ENCODE data around the gene PXDN.

Gene PXDN

DNA sequence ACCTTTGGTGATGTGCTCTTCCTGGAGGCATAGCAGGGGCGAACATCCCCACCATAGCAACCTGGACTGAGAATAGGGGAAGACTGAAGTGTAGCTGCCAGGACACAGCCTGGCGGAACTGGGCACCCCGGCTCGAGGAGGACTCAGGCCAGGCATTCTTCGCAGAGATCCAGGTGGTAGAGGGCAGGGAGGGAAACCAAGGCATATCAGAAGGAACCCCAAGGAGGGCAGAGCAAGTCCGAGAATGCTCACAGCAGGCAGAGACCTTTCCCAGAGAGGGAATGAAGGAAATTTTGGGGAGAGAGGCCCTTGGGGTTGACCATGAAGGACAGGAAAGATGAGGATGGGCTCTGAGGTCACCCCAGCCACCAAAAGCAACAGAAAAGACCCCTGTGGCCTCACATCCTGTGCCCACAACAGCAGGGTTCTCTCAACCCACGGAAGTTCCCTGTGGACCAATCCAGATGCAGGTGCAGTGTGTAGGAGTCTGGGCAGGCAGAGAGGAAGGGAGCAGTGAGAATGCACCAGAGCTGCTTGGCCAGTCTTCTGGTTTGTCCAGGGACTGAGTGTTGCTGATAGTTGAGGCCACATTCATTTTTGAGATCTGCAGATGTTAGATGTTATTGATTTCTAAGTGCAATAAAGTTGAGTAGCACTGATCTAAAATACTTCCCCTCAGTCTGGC lies 136.9 kb downstream of the PXDN start:
- H3K9me3 ChIP-seq (replicated peaks; ENCODE audit: insufficient read depth, low read length) = no peaks in the 10 kb centered on the region
- no peak overlapping the region for H3K27ac ChIP-seq (ENCODE audit: low read length)

DNA sequence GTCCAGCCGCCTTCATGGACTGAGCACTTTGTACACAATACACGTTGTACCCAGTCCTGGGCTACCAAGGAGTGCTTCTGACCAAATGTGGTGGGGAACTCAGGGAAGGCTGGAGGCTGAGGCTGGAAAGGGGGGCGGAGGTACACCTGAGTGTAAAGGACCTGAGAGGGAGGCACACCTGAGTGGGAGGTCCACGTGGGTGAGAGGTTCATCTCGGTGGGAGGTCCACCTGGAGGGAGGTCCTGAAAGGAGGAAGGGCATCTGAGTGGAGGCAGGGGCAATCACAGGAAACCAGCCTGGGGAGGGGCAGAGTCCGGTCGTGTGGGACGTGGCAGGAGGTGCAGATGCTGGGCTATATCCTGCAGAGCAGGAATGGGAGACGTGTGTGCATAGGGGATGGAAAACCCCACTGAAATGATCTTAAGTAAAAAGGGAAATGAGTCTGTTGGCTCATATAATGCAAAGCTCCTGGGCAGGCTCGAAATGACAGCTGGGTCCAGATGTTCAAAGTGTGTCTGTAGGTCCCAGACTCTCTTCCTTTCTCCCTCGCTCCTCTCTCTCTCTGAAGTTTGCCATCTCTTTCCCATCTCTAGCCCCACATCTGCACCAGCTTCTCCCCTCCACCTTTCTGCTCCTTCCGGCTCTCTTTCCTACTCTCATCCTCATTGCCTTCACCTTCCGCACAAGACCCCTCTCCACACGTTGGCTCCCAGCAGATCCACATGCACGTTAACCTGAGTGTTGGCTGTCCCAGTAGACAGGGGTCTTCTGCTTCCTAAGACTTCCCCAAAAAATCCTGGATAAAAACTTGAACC lies 137.7 kb downstream of the PXDN start:
- no peak overlapping the region for H3K9ac ChIP-seq (ENCODE audit: low read length)
- TF ChIP-seq EZH2phosphoT487 (IDR thresholded peaks at IDR 0.05; ENCODE audit: low read length) (no peak), EZH2 (optimal IDR thresholded peaks at IDR 0.05; ENCODE audit: low read depth, low read length) (no peak)
- no peak overlapping the region for H3K4me3 ChIP-seq (ENCODE audit: low read length)
- H3K36me3 ChIP-seq (replicated peaks; ENCODE audit: insufficient read depth, low read length) = no peaks in the 10 kb centered on the region
- no peaks in the 10 kb centered on the region for H3F3A ChIP-seq (ENCODE audit: insufficient read depth, low read length)
- H3K27me3 ChIP-seq (replicated peaks; ENCODE audit: insufficient read depth, low read length) = no peaks in the 10 kb centered on the region
- H3K9me2 ChIP-seq (replicated peaks; ENCODE audit: insufficient read depth, low read length) = no peaks in the 10 kb centered on the region
- H2AFZ ChIP-seq (ENCODE audit: low read length) = no peak overlapping the region
- H4K20me1 ChIP-seq (ENCODE audit: insufficient read depth, low read length) = no peaks in the 10 kb centered on the region
- no peak overlapping the region for H3K4me2 ChIP-seq (ENCODE audit: low read depth, low read length)
- H3K79me2 ChIP-seq (ENCODE audit: low read length) = no peaks in the 10 kb centered on the region
- no peak overlapping the region for H3K27ac ChIP-seq (ENCODE audit: low read length)
- no peaks in the 10 kb centered on the region for H3K4me1 ChIP-seq (ENCODE audit: low read length)
- no peaks in the 10 kb centered on the region for H3K9me3 ChIP-seq (replicated peaks; ENCODE audit: insufficient read depth, low read length)
- DNase-seq = no peak

More for the DNA sequence above, 136.9 kb downstream of the PXDN start:
- Histone ChIP-seq H3K4me1 (ENCODE audit: low read length) (no peaks in the 10 kb centered on the region), H3K9me2 (replicated peaks; ENCODE audit: insufficient read depth, low read length) (no peaks in the 10 kb centered on the region), H3K36me3 (replicated peaks; ENCODE audit: insufficient read depth, low read length) (no peaks in the 10 kb centered on the region), H4K20me1 (ENCODE audit: insufficient read depth, low read length) (no peaks in the 10 kb centered on the region), H3K4me3 (ENCODE audit: low read length) (no peak overlapping the region), H3K79me2 (ENCODE audit: low read length) (no peaks in the 10 kb centered on the region), H3K9ac (ENCODE audit: low read length) (no peak overlapping the region), H3K4me2 (ENCODE audit: low read depth, low read length) (no peak overlapping the region), H3F3A (ENCODE audit: insufficient read depth, low read length) (no peaks in the 10 kb centered on the region), H2AFZ (ENCODE audit: low read length) (no peak overlapping the region), H3K27me3 (replicated peaks; ENCODE audit: insufficient read depth, low read length) (no peaks in the 10 kb centered on the region)
- no peak for TF ChIP-seq EZH2 (optimal IDR thresholded peaks at IDR 0.05; ENCODE audit: low read depth, low read length)
- TF ChIP-seq, protein P1, sequence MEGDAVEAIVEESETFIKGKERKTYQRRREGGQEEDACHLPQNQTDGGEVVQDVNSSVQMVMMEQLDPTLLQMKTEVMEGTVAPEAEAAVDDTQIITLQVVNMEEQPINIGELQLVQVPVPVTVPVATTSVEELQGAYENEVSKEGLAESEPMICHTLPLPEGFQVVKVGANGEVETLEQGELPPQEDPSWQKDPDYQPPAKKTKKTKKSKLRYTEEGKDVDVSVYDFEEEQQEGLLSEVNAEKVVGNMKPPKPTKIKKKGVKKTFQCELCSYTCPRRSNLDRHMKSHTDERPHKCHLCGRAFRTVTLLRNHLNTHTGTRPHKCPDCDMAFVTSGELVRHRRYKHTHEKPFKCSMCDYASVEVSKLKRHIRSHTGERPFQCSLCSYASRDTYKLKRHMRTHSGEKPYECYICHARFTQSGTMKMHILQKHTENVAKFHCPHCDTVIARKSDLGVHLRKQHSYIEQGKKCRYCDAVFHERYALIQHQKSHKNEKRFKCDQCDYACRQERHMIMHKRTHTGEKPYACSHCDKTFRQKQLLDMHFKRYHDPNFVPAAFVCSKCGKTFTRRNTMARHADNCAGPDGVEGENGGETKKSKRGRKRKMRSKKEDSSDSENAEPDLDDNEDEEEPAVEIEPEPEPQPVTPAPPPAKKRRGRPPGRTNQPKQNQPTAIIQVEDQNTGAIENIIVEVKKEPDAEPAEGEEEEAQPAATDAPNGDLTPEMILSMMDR (IDR thresholded peaks at IDR 0.05; ENCODE audit: low read length) = no peak
- no peak for TF ChIP-seq EZH2phosphoT487 (IDR thresholded peaks at IDR 0.05; ENCODE audit: low read length)
- no peak for DNase-seq

DNA sequence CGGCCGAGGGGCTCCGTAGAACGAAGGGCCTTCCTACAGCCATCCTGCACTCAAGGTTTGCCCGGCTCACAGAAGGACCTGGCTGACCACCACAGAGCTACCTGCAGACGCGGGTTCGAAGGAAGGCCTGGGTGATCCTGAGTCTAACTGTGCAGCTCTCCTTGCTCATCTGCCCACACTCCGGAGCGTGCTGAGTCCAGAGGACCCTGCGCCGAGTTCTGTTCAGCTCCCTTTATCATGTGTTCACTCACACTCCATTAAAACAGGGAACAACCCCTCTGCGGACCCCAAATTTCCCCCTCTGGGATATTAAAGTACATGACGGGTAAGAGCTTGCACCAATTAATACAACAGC lies 138.3 kb downstream of the PXDN start:
- TF ChIP-seq EZH2phosphoT487 (IDR thresholded peaks at IDR 0.05; ENCODE audit: low read length) = no peak
- TF ChIP-seq, protein P1 (IDR thresholded peaks at IDR 0.05; ENCODE audit: low read length) = no peak
- Histone ChIP-seq H3K4me2 (ENCODE audit: low read depth, low read length) (no peak overlapping the region), H3K27ac (ENCODE audit: low read length) (no peak overlapping the region), H3K36me3 (replicated peaks; ENCODE audit: insufficient read depth, low read length) (no peaks in the 10 kb centered on the region), H3K9me3 (replicated peaks; ENCODE audit: insufficient read depth, low read length) (no peaks in the 10 kb centered on the region), H3K27me3 (replicated peaks; ENCODE audit: insufficient read depth, low read length) (no peaks in the 10 kb centered on the region), H4K20me1 (ENCODE audit: insufficient read depth, low read length) (no peaks in the 10 kb centered on the region), H3K4me1 (ENCODE audit: low read length) (no peaks in the 10 kb centered on the region), H3F3A (ENCODE audit: insufficient read depth, low read length) (no peaks in the 10 kb centered on the region), H3K9me2 (replicated peaks; ENCODE audit: insufficient read depth, low read length) (no peaks in the 10 kb centered on the region), H3K79me2 (ENCODE audit: low read length) (no peaks in the 10 kb centered on the region), H3K4me3 (ENCODE audit: low read length) (no peak overlapping the region), H2AFZ (ENCODE audit: low read length) (no peak overlapping the region), H3K9ac (ENCODE audit: low read length) (no peak overlapping the region)
- no peak for DNase-seq

Measured in MM.1S (cell line).